ENCODE results near the gene NDUFA3.
"Not testable (repeated sequence)": the region's sequence is repeated elsewhere in the genome, so short reads cannot be mapped to it uniquely, and the experiment has no call there.

Gene NDUFA3

DNA sequence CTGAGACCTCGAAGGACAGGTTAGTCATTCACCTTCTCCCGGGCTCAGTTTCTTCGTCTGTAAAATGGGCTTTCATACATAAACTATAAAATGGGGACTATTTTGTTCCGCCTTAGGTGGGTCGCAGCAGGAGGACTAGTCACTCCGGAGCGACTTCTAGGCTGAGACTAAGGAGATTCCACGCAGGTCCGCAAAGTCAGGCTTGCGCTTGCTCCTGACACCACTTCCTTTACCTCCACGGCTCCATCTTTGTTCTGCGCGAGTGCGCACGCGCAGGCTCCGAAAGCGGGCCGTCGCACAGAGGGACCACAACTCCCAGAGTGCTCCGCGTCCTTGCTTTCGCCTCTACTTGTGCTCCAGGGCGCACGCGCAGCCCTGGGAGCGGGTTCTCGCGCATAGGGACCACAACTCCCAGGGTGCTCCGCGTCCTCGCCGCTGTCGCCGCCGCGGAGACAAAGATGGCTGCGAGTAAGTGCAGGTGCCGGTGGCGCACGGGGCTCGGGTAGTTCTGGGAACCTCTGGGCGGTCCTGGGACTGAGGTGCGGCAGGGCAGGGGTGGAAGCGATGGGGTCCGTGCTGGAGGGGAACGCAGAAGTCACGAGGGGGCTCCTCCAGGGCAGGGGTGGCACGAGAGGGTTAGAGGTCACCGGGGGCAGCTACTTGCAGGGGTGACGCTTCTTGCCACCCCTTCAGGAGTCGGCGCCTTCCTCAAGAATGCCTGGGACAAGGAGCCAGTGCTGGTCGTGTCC, at the start of gene NDUFA3:
TSS of gene NDUFA3 (plus strand) at position 435 of the 749 bp plus-strand sequence. CDS start at position 459, 24 bp downstream.
- no peak for TF ChIP-seq ZNF274 (IDR thresholded peaks at IDR 0.05; ENCODE audit: low read depth, low read length)
- H3K4me3 ChIP-seq (ENCODE audit: low read length), result peak within 1 kb of the TSS; percentile 79

GRCh38 chr19:54062643-54063042, 40.0 kb upstream of the NDUFA3 start:
- H3K4me3 ChIP-seq (ENCODE audit: low read length), result no peak overlapping the region
- TF ChIP-seq ZNF274 (IDR thresholded peaks at IDR 0.05; ENCODE audit: low read depth, low read length), result no peak

- TF ChIP-seq ZNF274 (IDR thresholded peaks at IDR 0.05; ENCODE audit: low read depth, low read length), result no peak
- H3K4me3 ChIP-seq (ENCODE audit: low read length), result no peak within 1 kb of the TSS
Measured at GRCh38 chr19:54063350-54064116, 39.1 kb upstream of the NDUFA3 start, which contains the start of gene VSTM1. TSS of gene VSTM1 (minus strand) at chr19:54063897. CDS start at chr19:54063777, 120 bp downstream.

- H3K4me3 ChIP-seq (ENCODE audit: low read length), result no peak overlapping the region
- no peak for TF ChIP-seq ZNF274 (IDR thresholded peaks at IDR 0.05; ENCODE audit: low read depth, low read length)
Measured at GRCh38 chr19:54069470-54069869, 33.2 kb upstream of the NDUFA3 start.

DNA sequence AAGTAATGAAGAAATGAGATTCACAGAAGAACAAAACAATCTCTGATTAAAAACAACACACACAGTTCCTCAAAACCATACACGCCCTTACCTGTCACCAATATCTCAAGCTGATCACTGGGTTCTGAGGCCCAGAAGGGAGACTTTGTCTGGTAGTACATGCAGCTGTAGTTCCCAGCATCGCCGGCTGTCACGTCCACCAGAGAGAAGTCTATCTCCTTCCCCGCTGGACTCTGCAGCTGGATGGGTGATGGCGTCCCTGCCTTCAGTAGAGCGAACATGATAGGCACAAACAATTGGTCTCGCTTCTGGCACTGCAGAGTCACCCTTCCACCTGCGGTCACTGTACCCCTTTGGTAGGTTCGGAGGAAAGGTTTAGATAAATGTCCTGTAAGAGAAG, 28.8 kb upstream of the NDUFA3 start:
- no peak for TF ChIP-seq ZNF274 (IDR thresholded peaks at IDR 0.05; ENCODE audit: low read depth, low read length)
- no peak overlapping the region for H3K4me3 ChIP-seq (ENCODE audit: low read length)

GRCh38 chr19:54074851-54075250, 27.8 kb upstream of the NDUFA3 start:
- no peak for TF ChIP-seq ZNF274 (IDR thresholded peaks at IDR 0.05; ENCODE audit: low read depth, low read length)
- no peak overlapping the region for H3K4me3 ChIP-seq (ENCODE audit: low read length)

GRCh38 chr19:54077334-54077733, 25.3 kb upstream of the NDUFA3 start:
- no peak for TF ChIP-seq ZNF274 (IDR thresholded peaks at IDR 0.05; ENCODE audit: low read depth, low read length)
- no peak overlapping the region for H3K4me3 ChIP-seq (ENCODE audit: low read length)

DNA sequence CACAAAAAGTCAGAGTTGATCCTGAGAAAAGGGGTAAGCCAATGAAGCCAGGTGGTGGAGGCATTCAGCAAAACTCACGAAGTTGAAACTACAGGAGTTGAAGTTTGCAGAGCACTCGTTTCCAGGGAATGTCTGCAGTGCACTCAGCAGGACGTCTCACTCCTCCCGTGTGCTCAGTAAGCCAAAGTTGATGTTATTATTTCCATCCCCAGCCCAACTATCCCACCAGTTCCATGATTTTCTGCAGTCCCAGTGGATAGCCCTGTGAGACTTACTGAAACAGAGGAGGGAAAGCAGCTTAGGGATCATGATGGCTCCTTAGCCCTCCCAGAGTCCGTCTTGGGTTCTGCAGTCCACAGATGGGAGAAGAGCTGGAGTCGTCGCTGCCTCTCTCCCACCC, 21.6 kb upstream of the NDUFA3 start, which contains the start of gene TARM1:
TSS of gene TARM1 (minus strand) at position 334 of the 400 bp plus-strand sequence. CDS start at position 309, 25 bp downstream.
- no peak within 1 kb of the TSS for H3K4me3 ChIP-seq (ENCODE audit: low read length)
- TF ChIP-seq ZNF274 (IDR thresholded peaks at IDR 0.05; ENCODE audit: low read depth, low read length), result no peak

DNA sequence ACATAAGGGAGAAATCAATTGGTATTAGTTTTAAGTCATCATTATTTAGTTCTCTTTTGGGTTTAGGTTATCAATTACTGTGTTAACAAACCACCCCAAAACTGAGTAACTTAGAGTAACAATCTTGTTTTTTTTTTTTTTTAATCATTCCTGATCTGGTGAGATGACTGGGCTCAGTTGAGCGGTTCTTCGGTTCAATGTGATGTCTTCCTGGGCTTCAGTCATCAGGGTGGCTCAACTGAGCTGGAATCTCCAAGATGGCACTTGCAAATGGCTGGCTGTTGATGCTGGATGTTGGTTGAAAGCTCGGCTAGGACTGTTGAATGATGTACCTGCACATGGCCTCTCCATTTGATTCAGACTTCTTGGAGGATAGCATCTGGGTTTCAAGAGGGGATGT, 18.2 kb upstream of the NDUFA3 start:
- H3K4me3 ChIP-seq (ENCODE audit: low read length), result no peak overlapping the region
- TF ChIP-seq ZNF274 (IDR thresholded peaks at IDR 0.05; ENCODE audit: low read depth, low read length), result no peak

DNA sequence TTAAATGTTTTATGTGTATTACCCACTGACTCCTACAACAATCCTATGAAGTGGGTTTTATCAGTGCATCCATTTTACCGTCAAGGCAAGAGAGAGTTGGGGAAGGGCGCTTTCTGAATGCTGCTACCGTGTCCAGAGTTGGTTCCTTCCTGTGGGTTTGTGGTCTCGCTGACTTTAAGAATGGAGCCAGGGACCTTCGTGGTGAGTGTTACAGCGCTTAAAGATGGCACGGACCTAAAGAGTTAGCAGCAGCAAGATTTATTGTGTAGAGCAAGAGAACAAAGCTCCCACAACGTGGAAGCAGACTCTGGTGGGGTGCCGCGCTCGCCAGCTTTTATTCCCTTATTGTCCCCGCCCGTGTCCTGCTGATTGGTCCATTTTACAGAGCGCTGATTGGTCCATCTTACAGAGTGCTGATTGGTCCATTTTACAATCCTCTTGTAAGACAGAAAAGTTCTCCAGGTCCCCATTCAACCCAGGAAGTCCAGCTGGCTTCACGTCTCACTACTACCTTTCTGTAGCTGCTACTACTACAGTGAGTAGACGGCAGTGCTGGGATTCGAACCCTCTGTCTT, 8.1 kb upstream of the NDUFA3 start:
- H3K4me3 ChIP-seq (ENCODE audit: low read length), result no peak overlapping the region

DNA sequence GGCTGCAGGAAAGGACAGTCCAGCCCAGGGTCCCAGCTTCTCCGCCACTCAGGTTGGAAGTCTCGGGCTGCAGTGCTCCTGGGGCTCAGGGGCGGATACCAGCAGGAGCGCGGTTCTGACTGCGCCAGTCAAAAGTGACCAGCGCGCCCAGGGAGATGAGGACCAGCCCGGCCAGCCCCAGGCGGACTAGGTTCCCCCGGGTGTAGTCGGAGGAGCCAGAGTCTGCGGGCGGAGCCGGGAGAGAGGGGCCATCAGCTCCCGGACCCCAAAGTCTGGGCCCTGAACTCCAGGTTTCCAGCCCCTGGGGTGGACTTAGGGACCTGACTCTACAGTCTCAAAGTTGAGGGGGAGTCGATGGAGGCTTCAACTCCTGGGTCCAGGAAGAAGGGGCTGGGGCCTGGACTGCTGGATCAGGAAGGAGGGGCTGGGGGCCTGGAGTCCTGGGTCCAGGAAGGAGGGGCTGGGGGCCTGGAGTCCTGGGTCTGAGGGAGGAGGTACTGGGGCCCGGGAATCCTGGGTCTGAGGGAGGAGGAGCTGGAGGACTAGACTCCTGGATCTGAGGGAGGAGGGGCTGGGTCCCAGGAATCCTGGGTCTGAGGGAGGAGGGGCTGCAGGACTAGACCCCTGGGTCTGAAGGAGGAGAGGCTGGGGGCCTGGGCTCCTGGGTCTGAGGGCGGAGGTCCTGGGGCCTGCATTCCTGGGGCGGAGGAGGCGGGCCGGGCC, 7.4 kb upstream of the NDUFA3 start:
- H3K4me3 ChIP-seq (ENCODE audit: low read length), result no peak overlapping the region; the same call in 1 of the 2 replicates
- no peak for TF ChIP-seq ZNF274 (IDR thresholded peaks at IDR 0.05; ENCODE audit: low read depth, low read length)

More for the DNA sequence above, 8.1 kb upstream of the NDUFA3 start:
- TF ChIP-seq ZNF274 (IDR thresholded peaks at IDR 0.05; ENCODE audit: low read depth, low read length), result no peak

DNA sequence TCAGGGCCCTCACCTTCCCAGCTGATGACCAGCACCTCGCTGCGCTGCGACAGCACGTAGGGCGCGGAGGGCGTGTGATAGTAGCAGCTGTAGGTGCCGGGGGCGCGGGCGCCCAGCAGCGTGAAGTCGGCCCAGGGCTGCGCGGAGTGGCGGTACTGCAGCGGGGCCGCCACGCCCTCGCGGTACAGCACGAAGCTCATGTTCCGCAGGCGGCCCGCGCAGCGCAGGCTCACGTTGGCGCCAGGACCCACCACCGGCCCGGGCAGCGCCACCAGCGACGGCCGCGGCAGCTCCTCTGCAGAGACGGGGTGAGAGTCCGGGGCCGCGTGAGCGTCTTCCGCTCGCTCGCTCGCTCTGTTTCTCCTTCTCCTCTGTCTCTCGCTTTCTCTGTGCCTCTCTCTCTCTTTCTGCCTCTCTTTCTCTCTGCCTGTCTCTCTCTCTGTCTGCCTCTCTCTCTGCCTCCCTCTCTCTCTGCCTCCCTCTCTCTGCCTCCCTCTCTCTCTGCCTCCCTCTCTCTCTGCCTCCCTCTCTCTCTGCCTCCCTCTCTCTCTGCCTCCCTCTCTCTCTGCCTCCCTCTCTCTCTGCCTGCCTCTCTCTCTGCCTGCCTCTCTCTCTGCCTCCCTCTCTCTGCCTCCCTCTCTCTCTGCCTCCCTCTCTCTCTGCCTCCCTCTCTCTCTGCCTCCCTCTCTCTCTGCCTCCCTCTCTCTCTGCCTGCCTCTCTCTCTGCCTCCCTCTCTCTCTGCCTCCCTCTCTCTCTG, 6.6 kb upstream of the NDUFA3 start:
- not testable (repeated sequence) for H3K4me3 ChIP-seq (ENCODE audit: low read length)

- no peak for TF ChIP-seq ZNF274 (IDR thresholded peaks at IDR 0.05; ENCODE audit: low read depth, low read length)
- H3K4me3 ChIP-seq (ENCODE audit: low read length), result no peak overlapping the region
Measured at GRCh38 chr19:54096617-54097106, 6.0 kb upstream of the NDUFA3 start.
